GM19455 (cell line): ENCODE measurements around the gene OR52A1.
"Not testable (repeated sequence)": the region's sequence is repeated elsewhere in the genome, so short reads cannot be mapped to it uniquely, and the experiment has no call there.

Experiments
- ATAC-seq: cut with Tn5 transposase; IDR thresholded peaks from one replicate; pipeline ENCODE4 v1.9.1; 2021; ENCODE audit not compliant: unreplicated experiment

The OR52A1 gene

DNA sequence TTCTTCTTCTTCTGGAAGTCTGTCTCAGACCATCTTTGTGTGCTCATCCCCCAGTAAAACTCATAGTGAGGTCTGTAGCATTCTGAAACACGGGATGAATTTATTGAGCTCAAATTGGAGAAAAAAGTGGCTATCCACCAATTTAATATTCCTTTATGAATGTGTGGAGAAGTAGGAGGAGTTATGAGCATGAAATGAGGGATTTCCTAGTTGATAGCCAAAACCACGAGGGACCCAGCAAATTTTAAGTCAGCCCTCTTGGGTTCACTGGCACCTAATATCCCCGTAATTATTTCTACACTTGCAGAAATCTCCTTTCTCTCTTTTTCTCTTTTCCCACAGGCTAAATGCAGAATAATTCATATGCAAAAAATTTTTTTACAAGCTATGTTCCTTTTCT is at the start of gene OR52A1:
OR52A1 (minus strand) TSS at position 101 of the 400 bp plus-strand sequence. CDS start 2,388 bp downstream, outside the sequence.
- no peak for ATAC-seq

DNA sequence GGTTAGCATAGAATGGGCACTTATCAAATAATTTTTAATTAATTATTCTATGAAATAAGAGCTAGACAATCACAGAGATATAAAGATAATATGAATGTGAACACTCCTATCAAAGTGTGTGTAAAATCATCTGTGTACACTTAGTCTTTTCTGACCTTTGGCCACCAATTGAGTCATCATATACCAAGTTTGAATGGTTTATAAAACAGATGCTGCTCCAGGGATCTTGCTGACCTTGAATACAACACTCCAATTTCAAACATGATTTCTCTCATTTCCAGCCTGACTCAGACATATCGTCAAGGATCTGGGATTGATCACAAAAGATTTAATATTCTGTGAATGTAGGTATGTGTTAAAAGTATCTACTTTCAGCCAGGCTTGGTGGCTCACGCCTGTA is 48.8 kb upstream of the OR52A1 start:
- ATAC-seq, result no peak

DNA sequence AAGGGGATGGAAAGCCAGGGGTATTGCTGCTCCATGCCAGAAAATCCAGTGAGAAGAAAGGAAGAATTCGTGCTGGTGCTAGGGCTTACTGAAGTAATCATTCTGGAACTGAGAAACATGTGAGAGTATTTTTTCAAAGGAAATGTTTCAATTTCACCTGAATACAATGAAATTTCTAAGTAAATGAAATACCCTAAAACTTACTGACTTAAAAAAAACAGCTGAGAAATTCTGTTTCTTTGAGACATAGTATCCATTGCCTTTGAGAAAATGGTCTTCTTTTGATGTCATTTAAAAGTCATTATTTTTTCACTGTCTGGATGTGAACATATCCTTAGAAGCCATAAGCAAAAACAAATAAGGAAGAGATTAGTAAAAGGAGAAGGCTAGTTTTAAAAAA is 46.0 kb upstream of the OR52A1 start, which contains the start of gene OR51V1:
OR51V1 (minus strand) TSS at position 101 of the 400 bp plus-strand sequence; CDS start at position 101, 0 bp downstream.
- ATAC-seq, result no peak

DNA sequence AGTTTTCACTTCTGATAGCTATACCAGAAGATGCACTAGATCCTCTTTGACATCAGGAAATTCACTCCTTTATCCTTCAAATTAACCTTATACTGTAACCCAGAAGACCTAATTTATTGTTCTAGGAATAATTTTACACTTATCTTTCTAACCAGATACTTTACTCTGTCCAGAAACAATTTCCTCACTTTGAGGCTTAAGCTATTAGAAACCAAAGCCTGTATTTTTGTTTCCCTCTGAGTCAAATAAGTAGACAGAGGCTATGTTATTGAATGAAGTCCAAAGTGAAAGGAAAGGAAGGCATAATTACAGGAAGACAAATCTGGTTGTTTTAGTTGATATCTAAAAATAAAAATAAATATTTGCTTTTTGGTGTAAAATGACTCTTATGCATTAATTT is 43.7 kb upstream of the OR52A1 start:
- no peak for ATAC-seq

DNA sequence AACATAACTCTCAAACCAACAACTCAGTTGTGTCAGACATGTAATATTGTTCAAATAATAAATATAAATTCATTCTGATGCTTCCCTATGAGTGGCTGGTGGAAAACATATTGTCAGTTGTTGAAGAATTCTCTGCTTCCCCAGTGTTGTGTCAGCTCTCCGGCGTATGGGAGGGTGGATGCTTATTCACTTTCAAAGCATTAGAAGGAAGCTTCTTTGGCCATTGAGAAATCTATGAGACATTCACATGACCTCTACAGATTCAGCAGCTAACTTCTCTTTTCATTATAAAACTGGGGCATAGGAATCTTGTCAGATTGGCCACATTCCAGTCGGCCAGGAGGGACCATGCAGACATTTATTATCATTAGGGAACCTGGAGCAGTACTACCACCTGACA is 43.0 kb upstream of the OR52A1 start:
- no peak for ATAC-seq

DNA sequence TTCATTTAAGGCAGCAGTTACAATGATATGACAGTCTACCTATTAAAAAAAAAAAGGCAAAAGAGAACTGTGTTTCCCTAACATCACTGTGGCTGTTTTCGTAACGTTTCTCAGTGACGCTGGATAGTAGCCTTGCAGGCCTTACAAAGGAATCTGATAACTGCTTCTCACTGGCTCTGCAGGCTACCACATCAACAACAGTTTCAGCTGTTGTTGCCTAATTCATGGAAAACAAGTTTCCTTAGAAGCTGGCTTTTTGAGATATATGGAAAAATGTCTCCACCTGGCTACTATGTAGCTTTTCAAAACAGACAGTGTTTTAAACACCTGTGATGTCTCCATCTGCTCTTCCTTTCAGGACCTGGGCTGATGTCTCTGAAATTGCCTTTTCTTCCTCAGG is 42.2 kb upstream of the OR52A1 start:
- ATAC-seq, result no peak

DNA sequence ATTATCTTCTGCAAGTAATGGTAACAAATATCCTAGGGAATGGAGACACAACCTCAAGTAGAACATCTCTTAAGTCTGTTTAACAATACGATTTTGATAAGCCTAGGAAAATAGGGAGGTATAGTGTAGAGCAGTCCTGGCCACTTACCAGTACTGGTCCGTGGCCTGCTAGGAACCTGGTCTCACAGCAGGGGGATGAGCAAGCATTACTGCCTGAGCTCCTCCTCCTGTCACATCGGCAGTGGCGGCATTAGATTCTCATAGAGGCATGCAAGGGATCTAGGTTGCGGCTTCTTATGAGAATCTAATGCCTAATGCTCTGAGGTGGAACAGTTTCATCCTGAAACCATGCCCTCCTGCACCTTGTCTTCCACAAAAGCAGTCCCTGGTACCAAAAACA is 41.5 kb upstream of the OR52A1 start:
- ATAC-seq, result no peak

DNA sequence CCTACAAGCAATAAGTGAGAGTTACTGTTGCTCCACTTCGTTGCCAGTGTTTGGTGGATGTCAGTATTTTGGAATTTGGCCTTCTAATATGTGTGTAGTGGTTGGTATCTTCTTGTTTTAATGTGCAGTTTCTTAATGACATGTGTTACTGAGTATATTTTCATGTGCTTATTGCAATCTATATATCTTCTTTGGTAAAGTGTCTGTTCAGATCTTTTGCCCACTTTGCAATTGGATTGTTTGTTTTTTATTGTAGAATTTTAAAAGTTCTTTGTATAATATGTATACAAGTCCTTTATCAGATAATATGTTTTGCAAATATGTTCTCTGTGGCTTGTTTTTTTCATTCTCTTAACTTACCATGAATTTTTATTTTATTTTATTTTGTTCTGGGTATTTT is 38.2 kb upstream of the OR52A1 start:
- no peak for ATAC-seq

DNA sequence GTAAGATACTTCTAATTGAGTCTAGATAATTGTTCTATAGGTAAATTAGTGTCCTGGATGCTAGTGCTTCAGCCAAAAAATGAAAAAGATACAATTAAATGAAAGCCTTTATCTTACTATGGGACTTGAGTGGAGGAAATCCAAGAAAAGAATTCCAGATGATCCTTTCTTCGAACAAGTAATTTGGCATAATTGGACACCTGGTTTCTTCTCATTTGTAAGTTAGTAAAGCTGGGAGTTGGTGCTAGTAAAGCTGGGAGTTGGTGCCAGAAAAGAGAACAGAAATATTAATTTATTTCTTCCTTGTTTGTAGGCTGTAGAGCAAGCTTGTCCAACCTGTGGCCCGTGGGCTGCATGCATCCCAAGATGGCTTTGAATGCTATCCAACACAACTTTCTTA is 33.6 kb upstream of the OR52A1 start:
- no peak for ATAC-seq

DNA sequence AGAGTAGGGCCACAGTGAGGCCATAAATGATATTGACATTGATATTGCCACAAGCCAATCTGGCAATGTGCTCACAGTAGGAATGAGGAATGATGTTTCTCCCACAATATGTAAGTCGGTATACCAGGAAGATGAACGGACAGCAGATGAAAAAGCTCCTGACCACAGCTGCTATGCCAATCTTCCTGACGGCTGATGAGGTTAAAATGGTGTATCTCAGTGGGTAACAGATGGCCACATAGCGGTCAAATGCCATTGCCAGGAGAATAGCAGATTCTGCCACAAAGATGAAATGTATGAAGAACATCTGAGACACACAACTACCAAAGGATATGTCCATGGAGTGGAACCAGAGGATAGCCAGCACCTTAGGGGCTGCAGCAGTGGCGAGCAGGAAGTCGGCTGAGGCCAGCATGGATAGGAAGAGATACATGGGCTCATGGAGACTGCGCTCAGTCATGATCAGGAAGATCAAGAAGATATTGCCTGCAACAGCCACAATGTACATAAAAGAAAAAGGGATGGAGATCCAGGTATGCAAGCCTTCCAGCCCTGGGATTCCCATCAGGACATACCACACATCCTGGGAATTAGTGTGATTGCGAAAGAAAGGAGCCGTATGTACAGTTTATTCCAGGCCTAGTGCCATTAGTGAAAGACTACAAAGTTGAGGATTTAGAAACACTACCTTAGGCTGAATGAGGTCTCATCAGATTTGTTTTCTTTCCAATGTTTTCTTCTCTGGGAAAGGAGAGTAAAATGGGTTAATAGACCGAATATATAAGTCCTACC is 23.7 kb upstream of the OR52A1 start:
- ATAC-seq, result no peak

DNA sequence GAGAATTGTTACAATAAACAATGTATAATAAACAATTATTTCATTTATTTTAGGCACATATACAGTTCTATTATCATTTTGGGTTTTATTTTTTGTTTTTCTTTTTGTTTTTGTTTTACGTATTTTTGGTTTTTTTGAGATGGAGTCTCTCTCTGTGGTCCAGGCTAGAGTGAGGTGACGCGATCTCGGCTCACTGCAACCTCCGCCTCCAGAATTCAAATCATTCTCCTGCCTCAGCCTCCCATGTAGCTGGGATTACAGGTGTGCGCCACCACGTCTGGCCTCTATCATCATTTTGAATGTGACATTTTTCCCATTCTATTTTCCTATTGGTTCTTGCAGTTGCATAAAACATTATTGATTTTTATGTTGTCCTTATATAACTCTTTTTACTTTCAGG is 20.4 kb upstream of the OR52A1 start:
- no peak for ATAC-seq

DNA sequence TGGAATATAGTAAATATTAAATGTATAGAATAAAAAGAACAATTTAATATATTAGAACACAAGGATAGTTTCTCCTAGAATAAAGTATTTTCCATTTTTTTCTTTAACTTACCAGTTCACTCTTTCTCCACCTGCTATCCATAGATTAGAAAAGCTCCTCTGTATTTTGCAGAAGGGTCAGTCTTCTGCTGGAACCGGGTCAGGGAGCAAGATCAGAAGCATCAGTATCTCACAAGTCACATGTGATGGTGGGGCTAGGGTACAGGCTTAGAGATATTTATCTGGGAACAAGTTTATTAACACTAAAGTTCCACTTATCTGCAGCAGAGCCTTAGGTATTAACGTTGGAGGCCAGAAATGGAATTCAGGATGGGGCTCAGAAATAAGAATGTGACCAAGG is 17.3 kb upstream of the OR52A1 start:
- no peak for ATAC-seq

DNA sequence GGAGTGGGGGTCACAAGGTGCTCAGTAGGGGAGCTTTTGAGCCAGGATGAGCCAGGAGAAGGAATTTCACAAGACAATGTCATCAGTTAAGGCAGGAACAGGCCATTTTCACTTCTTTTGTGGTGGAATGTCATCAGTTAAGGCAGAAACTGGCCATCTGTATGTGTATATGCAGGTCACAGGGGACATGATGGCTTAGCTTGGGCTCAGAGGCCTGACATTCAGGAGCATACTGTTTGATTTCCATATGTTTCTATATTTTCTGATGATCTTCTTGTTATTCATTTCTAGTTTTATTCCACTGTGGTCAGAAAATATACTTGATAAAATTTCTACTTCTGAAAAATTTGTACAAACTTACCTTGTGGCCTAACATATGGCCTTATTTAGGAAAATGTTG is 11.3 kb upstream of the OR52A1 start:
- ATAC-seq, result not testable (repeated sequence)

DNA sequence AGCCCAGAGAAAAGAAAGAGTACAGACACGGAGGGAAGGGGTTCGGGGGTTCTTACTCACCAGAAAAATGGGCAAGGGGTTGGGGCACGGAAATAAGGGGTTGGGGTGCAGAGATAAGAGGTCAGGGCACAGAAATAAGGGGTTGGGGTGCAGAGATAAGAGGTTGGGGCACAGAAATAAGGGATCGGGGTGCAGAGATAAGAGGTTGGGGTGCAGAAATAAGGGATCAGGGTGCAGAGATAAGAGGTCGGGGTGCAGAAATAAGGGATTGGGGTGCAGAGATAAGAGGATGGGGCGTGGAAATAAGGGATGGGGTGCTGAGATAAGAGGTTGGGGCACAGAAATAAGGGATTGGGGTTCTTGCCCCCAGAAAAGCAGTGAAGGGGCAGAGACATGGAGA is 10.2 kb upstream of the OR52A1 start:
- not testable (repeated sequence) for ATAC-seq

DNA sequence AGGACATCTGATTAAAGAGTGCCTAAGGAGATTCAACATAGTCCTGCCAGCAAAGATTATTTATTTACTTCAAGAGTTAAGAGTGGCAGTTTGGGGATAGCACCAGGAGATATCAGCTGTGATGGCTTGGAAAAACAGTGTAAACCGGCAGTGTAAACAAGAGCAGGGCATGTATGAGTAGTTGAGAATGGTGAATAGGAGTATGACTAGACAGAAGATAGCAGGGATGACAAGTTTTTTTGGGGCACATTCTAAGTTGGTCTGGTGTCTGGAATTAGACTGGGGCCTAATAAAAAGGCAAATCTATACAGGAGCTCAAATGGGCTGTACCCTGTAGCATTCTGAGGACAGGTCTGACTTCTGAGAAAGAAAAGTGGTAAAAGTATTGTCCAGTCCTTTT is 6.5 kb upstream of the OR52A1 start:
- not testable (repeated sequence) for ATAC-seq

DNA sequence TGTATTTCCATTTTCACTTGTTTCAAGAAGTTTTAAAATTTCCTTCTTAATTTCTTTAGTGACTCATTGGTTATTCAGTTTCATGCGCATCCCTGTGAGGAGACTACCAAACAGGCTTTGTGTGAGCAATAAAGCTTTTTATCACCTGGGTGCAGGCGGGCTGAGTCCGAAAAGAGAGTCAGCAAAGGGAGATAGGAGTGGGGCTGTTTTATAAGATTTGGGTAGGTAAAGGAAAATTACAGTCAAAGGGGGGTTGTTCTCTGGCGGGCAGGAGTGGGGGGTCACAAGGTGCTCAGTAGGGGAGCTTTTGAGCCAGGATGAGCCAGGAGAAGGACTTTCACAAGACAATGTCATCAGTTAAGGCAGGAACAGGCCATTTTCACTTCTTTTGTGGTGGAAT is 5.7 kb upstream of the OR52A1 start:
- ATAC-seq, result not testable (repeated sequence)

DNA sequence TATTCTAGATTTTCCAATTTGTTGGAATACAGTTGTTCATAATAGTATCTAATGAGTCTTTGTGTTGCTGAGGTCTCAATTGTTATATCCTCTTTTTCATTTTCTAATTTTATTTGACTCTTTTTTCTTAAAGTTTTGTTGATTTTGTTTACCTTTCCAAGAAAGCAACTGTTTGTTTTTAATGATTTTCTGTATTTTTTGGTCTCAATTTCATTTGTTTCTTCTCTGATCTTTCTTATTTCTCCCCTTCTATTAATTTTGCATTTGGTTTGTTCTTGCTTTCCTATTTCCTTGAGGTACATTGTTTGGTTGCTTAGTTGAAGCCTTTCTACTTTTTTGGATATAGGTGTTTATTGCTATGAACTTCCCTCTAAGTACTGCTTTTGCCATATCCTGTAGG is 5.2 kb upstream of the OR52A1 start:
- ATAC-seq, result no peak

DNA sequence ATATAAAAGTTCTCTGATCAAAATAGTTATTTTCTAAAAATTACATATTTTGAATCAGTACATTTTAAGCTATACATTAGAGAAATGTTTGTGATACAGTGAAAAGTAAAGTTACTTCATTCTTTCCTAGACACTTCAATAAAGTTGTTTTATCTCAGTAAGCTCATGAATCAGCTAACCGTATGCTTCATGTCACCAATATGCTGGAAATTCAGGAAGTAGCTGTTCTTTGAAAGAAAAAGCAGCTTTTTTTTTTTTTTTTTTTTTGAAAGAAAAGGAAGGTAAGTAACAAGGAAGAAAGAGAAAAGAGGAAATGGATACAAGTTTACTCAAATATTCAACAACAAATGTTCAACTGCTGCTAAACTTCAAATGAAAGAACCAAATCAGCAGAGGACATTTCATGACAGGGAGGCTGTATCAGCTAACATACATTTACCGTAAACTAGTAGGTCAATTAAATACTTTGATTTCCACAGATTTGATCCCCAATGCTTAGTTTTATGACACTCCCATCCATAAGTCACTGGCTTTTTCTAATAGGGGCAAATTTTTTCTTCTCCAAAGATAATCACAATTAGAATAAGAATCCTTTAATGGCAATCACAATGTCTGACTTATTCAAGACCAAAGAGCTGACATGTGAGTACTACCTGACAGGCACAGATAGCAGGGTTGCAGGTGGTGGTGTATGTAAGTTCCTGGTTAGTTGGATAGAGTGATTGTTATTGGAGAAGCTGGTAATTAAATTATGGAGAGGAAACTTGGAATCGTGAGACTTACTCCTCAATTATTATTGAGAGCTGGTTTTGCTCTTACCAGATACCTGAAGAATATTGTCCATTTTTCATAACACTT is 754 bp downstream of the OR52A1 start:
- no peak for ATAC-seq

DNA sequence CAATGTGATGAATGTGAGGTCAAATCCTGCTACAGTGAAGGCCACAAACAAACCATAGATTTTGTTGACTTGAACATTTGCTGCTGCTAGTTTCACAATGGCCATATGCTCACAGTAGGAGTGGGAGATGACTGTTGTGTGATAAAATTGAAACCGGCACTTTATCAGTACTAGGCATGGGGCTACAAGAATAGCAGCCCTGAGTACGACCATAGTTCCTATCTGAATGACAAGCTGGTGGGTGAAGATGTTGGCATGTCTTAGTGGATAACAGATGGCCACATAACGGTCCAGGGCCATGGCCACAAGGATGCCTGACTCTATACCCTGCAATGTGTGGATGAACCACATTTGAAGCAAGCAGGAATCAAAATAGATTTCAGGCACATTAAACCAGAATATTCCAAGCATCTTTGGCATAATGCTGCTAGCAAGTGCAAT is 2.8 kb downstream of the OR52A1 start:
- ATAC-seq, result no peak

DNA sequence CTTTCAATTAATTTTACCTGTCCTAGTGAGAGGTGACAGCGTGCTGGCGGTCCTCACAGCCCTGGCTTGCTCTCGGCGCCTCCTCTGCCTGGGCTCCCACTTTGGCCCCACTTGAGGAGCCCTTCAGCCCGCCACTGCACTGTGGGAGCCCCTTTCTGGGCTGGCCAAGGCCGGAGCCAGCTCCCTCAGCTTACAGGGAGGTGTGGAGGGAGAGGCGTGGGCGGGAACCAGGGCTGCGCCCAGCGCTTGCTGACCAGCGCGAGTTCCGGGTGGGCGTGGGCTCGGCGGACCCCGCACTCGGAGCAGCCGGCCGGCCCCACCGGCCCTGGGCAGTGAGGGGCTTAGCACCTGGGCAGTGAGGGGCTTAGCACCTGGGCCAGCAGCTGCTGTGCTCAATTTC is 10.4 kb downstream of the OR52A1 start:
- ATAC-seq, result not testable (repeated sequence)

DNA sequence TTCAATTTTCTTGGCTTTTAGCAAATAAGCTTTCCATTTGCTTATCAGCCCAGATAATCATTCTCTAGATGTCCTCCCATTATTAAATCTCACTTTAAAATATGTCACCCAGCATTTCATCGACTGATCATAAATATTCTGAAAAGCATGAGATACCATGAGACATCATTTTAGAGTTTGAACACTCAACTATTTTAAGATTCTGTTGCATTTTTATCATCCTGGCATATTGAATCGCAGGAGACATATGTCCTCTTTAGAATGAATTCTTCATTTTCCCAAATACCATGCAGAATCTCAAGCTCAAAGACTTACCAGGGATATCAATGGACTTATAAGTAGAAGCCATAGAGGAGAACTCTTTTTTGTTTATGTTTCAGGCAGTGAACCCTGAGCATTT is 16.6 kb downstream of the OR52A1 start, which contains the start of gene OR52A5:
OR52A5 (minus strand) TSS at position 361 of the 400 bp plus-strand sequence. CDS start 5,714 bp downstream, outside the sequence.
- ATAC-seq, result no peak

DNA sequence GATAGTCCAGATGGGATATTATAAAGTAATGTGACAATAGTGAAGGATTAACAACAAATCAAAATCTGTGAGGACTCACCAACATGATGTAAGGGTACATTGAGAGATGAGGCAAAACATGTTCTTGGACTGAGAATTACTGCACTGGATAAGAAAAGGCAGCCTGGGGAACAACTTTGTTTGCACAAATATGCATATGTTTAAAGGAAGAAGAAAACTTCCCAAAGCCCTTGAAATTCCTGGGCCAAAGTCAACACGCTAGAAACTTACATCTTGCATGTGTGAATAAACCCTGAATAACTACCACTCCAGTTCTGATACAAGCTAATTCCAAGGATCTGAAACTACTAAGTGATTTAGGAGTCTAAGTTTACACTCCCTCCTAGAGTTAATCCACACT is 17.5 kb downstream of the OR52A1 start:
- no peak for ATAC-seq
